Inferior parietal cortex (tissue), 1 donor: Measurements from ENCODE around the gene SMG6.
A peak's percentile ranks its signal among the peaks of the same experiment; 100 is the strongest.

Source experiments
- DNase-seq: peaks from one replicate; pipeline ENCODE4 v3.0.0-alpha.2; 2016; ENCODE audit errors: extremely low spot score

SMG6 gene

GRCh38 chr17:2060681-2061440, 242.7 kb downstream of the SMG6 start:
- no peak for DNase-seq

GRCh38 chr17:2060385-2060658, 243.3 kb downstream of the SMG6 start:
- no peak for DNase-seq

- DNase-seq: no peak
Measured at GRCh38 chr17:2059547-2060384, 243.8 kb downstream of the SMG6 start.

GRCh38 chr17:2058586-2059546, 244.7 kb downstream of the SMG6 start:
- DNase-seq: no peak

GRCh38 chr17:2057760-2058585, 245.6 kb downstream of the SMG6 start:
- DNase-seq: no peak

GRCh38 chr17:2057175-2057759, 246.3 kb downstream of the SMG6 start:
- DNase-seq: no peak

- no peak for DNase-seq
Measured at GRCh38 chr17:2056206-2057174, 247.1 kb downstream of the SMG6 start.

GRCh38 chr17:2055292-2056205, 248.0 kb downstream of the SMG6 start:
- no peak for DNase-seq

GRCh38 chr17:2054512-2055291, 248.9 kb downstream of the SMG6 start, which contains the start of gene HIC1:
HIC1 (plus strand) TSS chr17:2055103; CDS start chr17:2056691, 1,588 bp downstream.
- DNase-seq: peak; percentile 59

- no peak for DNase-seq
Measured at GRCh38 chr17:2054262-2054511, 249.4 kb downstream of the SMG6 start.

GRCh38 chr17:2053380-2054261, 250.0 kb downstream of the SMG6 start:
- DNase-seq: peak; percentile 51

GRCh38 chr17:2051933-2052559, 251.5 kb downstream of the SMG6 start:
- DNase-seq: no peak

- DNase-seq: no peak
Measured at GRCh38 chr17:2051061-2051932, 252.3 kb downstream of the SMG6 start.

GRCh38 chr17:2050300-2051060, 253.1 kb downstream of the SMG6 start:
- DNase-seq: no peak
